GM13976 (cell line): ENCODE data around the gene FAM8A1.
"Not testable (repeated sequence)": the region's sequence is repeated elsewhere in the genome, so short reads cannot be mapped to it uniquely, and the experiment has no call there.

Experiments used
- DNase-seq: peaks from one replicate; pipeline ENCODE4 v3.0.0; 2012; ENCODE audit warnings: low spot score
- CTCF ChIP-seq: IDR thresholded peaks from 2 replicates; pipeline ENCODE4 v1.5.1; 2012; ENCODE audit warnings: borderline replicate concordance, mild to moderate bottlenecking; ENCODE audit not compliant: insufficient read depth; ENCODE audit errors: extremely low read depth, missing control alignments, control extremely low read depth
- in situ Hi-C: fragments of 300-500 bp; cut with MboI; formaldehyde crosslinking; loops from one replicate; pipeline ENCODE4 v1.12.0; 2022; ENCODE audit warnings: low sequenced_read_pairs, mixed read lengths, inconsistent platforms; ENCODE audit not compliant: unreplicated experiment

Gene FAM8A1

GRCh38 chr6:17585766-17586490 is 14.2 kb upstream of the FAM8A1 start:
- no peak for DNase-seq
- in situ Hi-C loops, result loop anchor here (10.0 kb wide), 1 partner anchor 431 kb away; no protein-coding TSS in a partner anchor
- TF ChIP-seq CTCF, result no peak

DNA sequence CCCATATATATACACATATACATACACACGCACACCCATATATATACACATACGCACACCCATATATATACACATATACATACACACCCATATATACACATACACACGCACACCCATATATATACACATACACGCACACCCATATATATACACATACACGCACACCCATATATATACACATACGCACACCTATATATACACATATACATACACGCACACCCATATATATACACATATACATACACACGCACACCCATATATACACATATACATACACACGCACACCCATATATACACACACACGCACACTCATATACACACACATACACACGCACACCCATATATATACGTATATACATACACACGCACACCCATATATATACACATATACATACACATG is 13.5 kb upstream of the FAM8A1 start:
- DNase-seq, result not testable (repeated sequence)

DNA sequence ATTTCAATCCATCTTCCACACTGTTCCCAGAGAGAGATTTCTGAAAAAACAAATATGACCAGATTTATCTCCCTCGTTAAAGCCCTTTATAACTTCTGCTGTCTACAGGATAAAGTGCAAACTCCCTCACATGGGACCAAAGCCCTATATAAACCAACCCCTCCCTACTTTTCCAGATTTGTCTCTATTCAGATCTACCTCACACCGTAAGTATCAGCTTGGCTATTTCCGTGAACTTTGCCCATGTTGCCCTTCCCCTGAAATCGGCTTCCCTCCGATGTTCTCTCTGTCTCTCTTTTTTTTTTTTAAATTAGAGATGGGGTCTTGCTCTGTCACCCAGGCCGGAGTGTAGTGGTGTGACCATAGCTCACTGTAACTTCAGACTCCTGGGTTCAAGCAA is 12.1 kb upstream of the FAM8A1 start:
- no peak for DNase-seq
- in situ Hi-C loops, result loop anchor here (10.0 kb wide), 1 partner anchor 433 kb away; no protein-coding TSS in a partner anchor
- TF ChIP-seq CTCF, result no peak

More for the DNA sequence above, 13.5 kb upstream of the FAM8A1 start:
- in situ Hi-C loops, result loop anchor here (10.0 kb wide), 1 partner anchor 432 kb away; no protein-coding TSS in a partner anchor

DNA sequence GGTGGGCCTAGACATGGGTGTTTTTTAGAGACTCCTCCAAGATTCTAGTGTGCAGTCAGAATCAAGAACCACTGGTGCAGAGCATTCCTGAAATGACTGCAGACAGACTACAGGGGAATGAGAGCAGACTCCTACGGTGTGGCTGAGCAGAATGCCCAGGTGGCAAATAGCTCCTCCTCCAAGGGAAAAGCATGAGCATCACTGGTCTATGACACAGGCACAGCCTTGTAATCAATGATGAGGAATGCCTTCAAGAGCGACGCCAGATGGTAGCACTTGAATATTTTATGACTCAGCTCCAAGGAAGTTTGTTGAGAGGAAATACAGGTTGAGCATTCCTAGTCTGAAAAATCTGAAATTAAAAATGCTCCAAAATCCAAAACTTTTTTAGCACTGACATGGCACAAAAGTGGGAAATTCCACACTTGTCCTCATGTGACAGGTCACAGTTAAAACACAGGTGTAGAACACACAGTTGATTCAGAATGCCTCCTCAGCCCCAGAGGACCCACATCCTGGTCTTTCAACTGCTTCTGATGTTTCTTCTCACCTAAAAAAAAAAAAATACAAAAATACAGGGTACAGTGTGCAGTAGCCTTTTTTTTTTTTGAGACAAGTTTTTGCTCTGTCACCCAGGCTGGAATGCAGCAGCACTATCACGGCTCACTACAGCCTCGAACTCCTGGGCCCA is 10.6 kb upstream of the FAM8A1 start:
- no peak for TF ChIP-seq CTCF
- DNase-seq, result no peak
- in situ Hi-C loops, result loop anchor here (10.0 kb wide), 1 partner anchor 435 kb away; no protein-coding TSS in a partner anchor

- no peak for TF ChIP-seq CTCF
- DNase-seq, result no peak
- in situ Hi-C loops, result no loop called here
These were observed 8.8 kb upstream of the FAM8A1 start for GRCh38 chr6:17591287-17591686.

DNA sequence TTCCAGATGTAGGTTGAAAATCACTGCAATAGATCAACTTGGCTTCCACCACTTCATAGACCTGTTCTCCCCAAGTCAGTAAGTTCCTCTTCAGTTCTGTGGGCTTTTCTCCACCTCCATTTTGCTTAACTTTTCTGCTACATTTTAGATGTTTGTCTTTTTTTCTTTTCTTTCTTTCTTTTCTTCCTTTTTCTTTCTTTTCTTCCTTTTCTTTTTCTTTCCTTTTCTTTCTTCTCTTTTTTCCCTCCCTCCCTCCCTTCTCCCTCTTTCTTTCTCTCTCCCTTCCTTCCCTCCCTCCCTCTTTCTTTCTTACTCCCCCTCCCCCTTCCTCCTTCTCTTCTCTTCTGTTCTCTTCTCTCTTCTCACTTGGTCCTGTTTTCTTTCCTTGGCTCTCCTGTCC is 6.9 kb upstream of the FAM8A1 start:
- no peak for TF ChIP-seq CTCF
- no peak for DNase-seq
- in situ Hi-C loops, result no loop called here

- TF ChIP-seq CTCF, result no peak
- in situ Hi-C loops, result no loop called here
- no peak for DNase-seq
These were observed 4.0 kb upstream of the FAM8A1 start for GRCh38 chr6:17596085-17596484.
